Measurements from ENCODE around the gene PDZK1.
A peak's percentile ranks its signal among the peaks of the same experiment; 100 is the strongest.

Gene PDZK1

GRCh38 chr1:145707183-145707867 is at the start of gene PDZK1:
PDZK1 (minus strand) TSS chr1:145707368; CDS start chr1:145688021, 19,347 bp downstream.
- DNase-seq (ENCODE audit: low read depth, low spot score) = no peak
- H3K4me3 ChIP-seq (ENCODE audit: low read depth, low read length) = no peak within 1 kb of the TSS
- in situ Hi-C loops (cut with HindIII; ENCODE audit: low sequenced_read_pairs) = no loop called here
- no peak for TF ChIP-seq CTCF (IDR thresholded peaks at IDR 0.05; ENCODE audit: low read depth, low read length)

DNA sequence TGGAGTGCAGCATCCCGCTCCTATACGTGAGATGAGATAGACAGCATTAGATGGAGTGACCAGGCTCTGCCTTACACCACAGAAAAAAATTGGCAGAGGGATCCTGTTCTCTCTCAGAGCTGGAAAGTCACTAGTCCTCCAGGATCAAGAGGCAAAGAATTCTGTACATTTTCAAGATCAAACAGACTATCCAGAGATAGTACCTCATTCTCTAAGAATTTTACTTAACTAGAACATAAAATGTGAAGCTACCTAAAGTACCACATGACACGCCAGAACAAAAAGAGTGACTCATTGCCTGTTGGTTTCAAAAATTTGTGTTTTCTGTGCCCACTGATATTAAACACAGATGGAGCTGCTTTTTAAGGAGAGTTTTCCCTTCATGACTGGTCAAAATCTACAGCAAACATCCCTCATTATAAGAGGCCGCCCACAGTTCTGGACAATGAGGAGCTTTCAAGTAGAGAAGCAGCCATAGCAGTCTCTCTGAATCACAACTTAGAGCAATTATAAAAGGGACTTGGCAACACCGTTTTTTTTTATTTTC is 44.4 kb upstream of the PDZK1 start:
- peak; percentile 96 for DNase-seq (ENCODE audit: low read depth, low spot score)
- TF ChIP-seq CTCF (IDR thresholded peaks at IDR 0.05; ENCODE audit: low read depth, low read length) = no peak
- in situ Hi-C loops (cut with HindIII; ENCODE audit: low sequenced_read_pairs) = no loop called here
- no peak overlapping the region for H3K4me3 ChIP-seq (ENCODE audit: low read depth, low read length)

DNA sequence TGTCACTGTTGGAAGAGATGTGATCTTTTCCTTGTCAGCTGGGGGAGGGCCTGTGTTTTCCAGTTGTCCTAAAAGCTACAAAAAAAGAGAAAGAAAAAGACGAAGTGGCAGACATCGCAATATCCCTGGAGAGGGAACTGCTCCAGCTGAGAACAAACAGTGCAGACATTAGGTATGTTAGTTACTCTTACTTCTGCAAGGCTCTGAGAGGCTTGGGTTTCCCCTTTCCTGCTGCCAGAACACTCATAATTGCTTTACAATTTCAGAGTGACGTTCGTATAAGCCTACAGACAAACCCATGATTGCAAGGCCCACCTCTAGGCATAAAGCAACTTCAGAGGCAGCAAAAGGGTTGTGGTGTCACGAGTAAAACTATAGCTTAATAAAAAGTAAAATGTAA is 43.3 kb upstream of the PDZK1 start:
- in situ Hi-C loops (cut with HindIII; ENCODE audit: low sequenced_read_pairs) = no loop called here
- H3K4me3 ChIP-seq (ENCODE audit: low read depth, low read length) = no peak overlapping the region
- no peak for DNase-seq (ENCODE audit: low read depth, low spot score)
- no peak for TF ChIP-seq CTCF (IDR thresholded peaks at IDR 0.05; ENCODE audit: low read depth, low read length)

DNA sequence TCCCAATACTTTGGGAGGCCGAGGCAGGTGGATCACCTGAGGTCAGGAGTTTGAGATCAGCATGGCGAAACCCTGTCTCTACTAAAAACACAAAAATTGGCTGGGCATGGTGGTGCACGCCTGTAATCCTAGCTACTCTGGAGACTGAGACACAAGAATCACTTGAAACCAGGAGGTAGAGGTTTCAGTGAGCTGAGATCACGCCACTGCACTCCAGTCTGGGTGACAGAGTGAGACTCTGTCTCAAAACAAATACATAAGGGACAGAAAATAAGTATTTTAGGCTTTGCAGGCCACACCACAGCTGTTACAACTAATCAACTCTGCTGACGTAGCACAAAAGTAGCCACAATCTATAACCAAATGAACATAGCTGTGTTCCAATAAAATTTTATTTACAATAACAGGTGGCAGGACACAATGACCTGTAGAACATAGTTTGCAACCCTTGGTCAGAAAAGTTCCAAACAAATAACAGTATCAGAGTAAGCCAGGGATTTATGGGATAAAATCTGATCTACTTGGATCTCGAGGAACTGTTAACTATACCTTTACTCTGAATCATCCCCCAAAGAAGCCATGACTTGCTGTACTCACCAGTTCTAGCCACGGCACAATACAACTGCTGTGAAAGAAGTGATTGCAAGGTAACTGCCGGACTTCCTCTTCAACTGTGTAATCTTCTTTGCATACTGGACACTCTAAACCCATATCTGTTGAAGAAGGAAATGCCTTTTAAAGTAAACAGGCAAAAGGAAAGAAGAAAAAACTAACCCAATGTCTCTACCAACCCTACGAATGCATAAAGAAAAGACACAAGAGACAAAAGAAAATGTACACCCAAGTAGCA is 40.5 kb upstream of the PDZK1 start:
- no peak for TF ChIP-seq CTCF (IDR thresholded peaks at IDR 0.05; ENCODE audit: low read depth, low read length)
- in situ Hi-C loops (cut with HindIII; ENCODE audit: low sequenced_read_pairs) = no loop called here
- DNase-seq (ENCODE audit: low read depth, low spot score) = no peak
- H3K4me3 ChIP-seq (ENCODE audit: low read depth, low read length) = no peak overlapping the region

- in situ Hi-C loops (cut with HindIII; ENCODE audit: low sequenced_read_pairs) = no loop called here
- no peak for TF ChIP-seq CTCF (IDR thresholded peaks at IDR 0.05; ENCODE audit: low read depth, low read length)
- DNase-seq (ENCODE audit: low read depth, low spot score) = peak; percentile 79
- H3K4me3 ChIP-seq (ENCODE audit: low read depth, low read length) = no peak overlapping the region
Observed at GRCh38 chr1:145740269-145740668, 33.1 kb upstream of the PDZK1 start.

GRCh38 chr1:145736191-145736590 is 29.0 kb upstream of the PDZK1 start:
- no peak for DNase-seq (ENCODE audit: low read depth, low spot score)
- H3K4me3 ChIP-seq (ENCODE audit: low read depth, low read length) = no peak overlapping the region
- TF ChIP-seq CTCF (IDR thresholded peaks at IDR 0.05; ENCODE audit: low read depth, low read length) = no peak
- in situ Hi-C loops (cut with HindIII; ENCODE audit: low sequenced_read_pairs) = no loop called here
